Right ventricle myocardium inferior (tissue), 1 donor: ENCODE data around the gene TAF7. TPM values are rescaled to one million over a fixed set of nuclear protein-coding genes. Genes with fewer than 3 reads are reported as not detected.

Experiments
- total RNA-seq: library from RNA; stranded (reverse); fragmentation: NEBNext Ultra II Directional; extraction: Animal tissue kit (Norgen Biotek cat#: 25700); gene quantifications from one replicate; pipeline ENCODE4 v1.2.1, GENCODE V29; 2021
- donor health status: DM: no; HTN: yes; CAD: no; lungs with severe emphysema.

TAF7 gene
- total RNA-seq, 1 donor from 2014 or later = 101 TPM

Other genes starting within 250 kb of the TAF7 start
- 1.7 TPM for gene PCDHB2, start 226.2 kb downstream of the TAF7 start, total RNA-seq
- 0.70 TPM for gene PCDHB3, start 220.3 kb downstream of the TAF7 start, total RNA-seq
- 1.5 TPM for gene PCDHB4, start 199.0 kb downstream of the TAF7 start, total RNA-seq
- 1.6 TPM for gene PCDHB5, start 185.6 kb downstream of the TAF7 start, total RNA-seq
- gene PCDHB6, start 170.7 kb downstream of the TAF7 start, total RNA-seq = 0.51 TPM
- 0.87 TPM for gene PCDHB7, start 148.1 kb downstream of the TAF7 start, total RNA-seq
- gene PCDHB8, start 143.0 kb downstream of the TAF7 start, total RNA-seq = 2.2 TPM
- 2.5 TPM for gene PCDHB16, start 138.4 kb downstream of the TAF7 start, total RNA-seq
- gene PCDHB9, start 133.6 kb downstream of the TAF7 start, total RNA-seq = 1.3 TPM
- 0.84 TPM for gene PCDHB10, start 128.4 kb downstream of the TAF7 start, total RNA-seq
- 0.81 TPM for gene PCDHB11, start 121.2 kb downstream of the TAF7 start, total RNA-seq
- gene PCDHB12, start 112.1 kb downstream of the TAF7 start, total RNA-seq = 1.3 TPM
- gene PCDHB13, start 106.9 kb downstream of the TAF7 start, total RNA-seq = 2.6 TPM
- 4.1 TPM for gene PCDHB14, start 97.4 kb downstream of the TAF7 start, total RNA-seq
- 5.8 TPM for gene PCDHB15, start 75.4 kb downstream of the TAF7 start, total RNA-seq
- not detected for gene SLC25A2, start 16.7 kb downstream of the TAF7 start, total RNA-seq
- gene PCDHGA1, start 9.7 kb upstream of the TAF7 start, total RNA-seq = 3.2 TPM
- gene PCDHGA2, start 18.0 kb upstream of the TAF7 start, total RNA-seq = 6.2 TPM
- gene PCDHGA3, start 23.0 kb upstream of the TAF7 start, total RNA-seq = 9.8 TPM
- gene PCDHGB1, start 29.3 kb upstream of the TAF7 start, total RNA-seq = 6.7 TPM
- gene PCDHGA4, start 34.2 kb upstream of the TAF7 start, total RNA-seq = 7.8 TPM
- gene PCDHGB2, start 39.2 kb upstream of the TAF7 start, total RNA-seq = 8.3 TPM
- 5.7 TPM for gene PCDHGA5, start 43.4 kb upstream of the TAF7 start, total RNA-seq
- 7.3 TPM for gene PCDHGB3, start 49.5 kb upstream of the TAF7 start, total RNA-seq
- gene PCDHGA6, start 53.1 kb upstream of the TAF7 start, total RNA-seq = 6.0 TPM
- gene PCDHGA7, start 62.0 kb upstream of the TAF7 start, total RNA-seq = 7.2 TPM
- 4.6 TPM for gene PCDHGB4, start 66.9 kb upstream of the TAF7 start, total RNA-seq
- gene PCDHGA8, start 71.8 kb upstream of the TAF7 start, total RNA-seq = 9.7 TPM
- 6.1 TPM for gene PCDHGB5, start 77.2 kb upstream of the TAF7 start, total RNA-seq
- 4.2 TPM for gene PCDHGA9, start 82.0 kb upstream of the TAF7 start, total RNA-seq
- 5.9 TPM for gene PCDHGB6, start 87.2 kb upstream of the TAF7 start, total RNA-seq
- gene PCDHGA10, start 92.2 kb upstream of the TAF7 start, total RNA-seq = 4.1 TPM
- gene PCDHGB7, start 96.9 kb upstream of the TAF7 start, total RNA-seq = 8.6 TPM
- gene PCDHGA11, start 100.3 kb upstream of the TAF7 start, total RNA-seq = 4.5 TPM
- gene PCDHGA12, start 109.7 kb upstream of the TAF7 start, total RNA-seq = 6.5 TPM
- 22.5 TPM for gene PCDHGC3, start 155.2 kb upstream of the TAF7 start, total RNA-seq
- gene PCDHGC4, start 164.2 kb upstream of the TAF7 start, total RNA-seq = 2.4 TPM
- gene PCDHGC5, start 168.3 kb upstream of the TAF7 start, total RNA-seq = 2.4 TPM